Astrocyte of the cerebellum (primary cell): ENCODE results near the gene MSANTD1.

Source experiments
- DNase-seq: peaks from one replicate; pipeline ENCODE4 v3.0.0-alpha.2; 2011; ENCODE audit warnings: low read depth
- H3K4me3 ChIP-seq: 2 replicates; pipeline ENCODE4 v1.5.1; 2011; ENCODE audit warnings: mild to moderate bottlenecking, low read depth, low read length, moderate library complexity
- CTCF ChIP-seq: IDR thresholded peaks from 2 replicates; pipeline ENCODE4 v1.5.1; 2012; ENCODE audit warnings: low read length, low read depth, moderate library complexity, mild to moderate bottlenecking; ENCODE audit errors: missing control alignments
- in situ Hi-C: cut with HindIII; loops from 2 replicates; pipeline ENCODE4 v1.10.0; 2017; ENCODE audit warnings: low sequenced_read_pairs

The MSANTD1 gene

DNA sequence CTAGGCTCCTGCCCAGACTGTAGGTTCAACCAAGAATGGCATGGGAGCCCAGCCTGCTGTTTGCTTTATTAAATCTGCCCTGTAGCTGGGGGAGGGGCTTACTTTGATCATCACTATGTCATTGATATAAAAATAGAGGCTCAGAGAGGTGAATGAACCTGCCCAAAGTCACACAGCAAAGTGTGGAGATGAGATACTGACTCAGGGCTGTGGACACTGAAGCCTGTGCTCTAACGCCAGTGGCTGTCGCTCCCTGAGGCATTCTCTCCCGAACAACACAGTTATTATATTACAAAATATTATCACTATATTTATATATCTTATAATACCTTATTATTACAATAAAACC, 3.5 kb downstream of the MSANTD1 start:
- in situ Hi-C loops, result no loop called here
- no peak for TF ChIP-seq CTCF
- H3K4me3 ChIP-seq, result no peak overlapping the region
- DNase-seq, result no peak

GRCh38 chr4:3252831-3253641, 4.1 kb downstream of the MSANTD1 start:
- in situ Hi-C loops, result no loop called here
- no peak for TF ChIP-seq CTCF
- H3K4me3 ChIP-seq, result no peak overlapping the region
- no peak for DNase-seq

DNA sequence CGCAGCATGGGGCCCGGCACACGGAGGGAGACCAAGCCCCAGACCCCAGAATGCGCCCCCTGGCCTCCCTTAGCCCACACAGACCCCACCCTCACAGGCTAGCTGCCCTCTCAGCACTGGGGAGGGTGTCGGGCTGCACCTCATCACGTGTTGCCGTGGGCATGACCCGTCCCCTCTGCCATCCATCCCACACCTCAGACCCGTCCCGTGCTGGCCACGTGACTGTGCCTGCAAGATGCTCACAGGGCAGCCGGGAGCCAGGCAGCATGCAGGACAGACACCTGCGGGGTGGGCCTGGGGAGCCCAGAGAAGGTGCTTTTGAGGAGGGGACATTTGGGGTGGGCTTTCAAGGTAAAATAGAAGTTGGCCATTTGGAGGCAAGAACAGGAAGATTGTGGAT, 4.8 kb downstream of the MSANTD1 start:
- no peak for TF ChIP-seq CTCF
- H3K4me3 ChIP-seq, result no peak overlapping the region
- in situ Hi-C loops, result no loop called here
- no peak for DNase-seq

DNA sequence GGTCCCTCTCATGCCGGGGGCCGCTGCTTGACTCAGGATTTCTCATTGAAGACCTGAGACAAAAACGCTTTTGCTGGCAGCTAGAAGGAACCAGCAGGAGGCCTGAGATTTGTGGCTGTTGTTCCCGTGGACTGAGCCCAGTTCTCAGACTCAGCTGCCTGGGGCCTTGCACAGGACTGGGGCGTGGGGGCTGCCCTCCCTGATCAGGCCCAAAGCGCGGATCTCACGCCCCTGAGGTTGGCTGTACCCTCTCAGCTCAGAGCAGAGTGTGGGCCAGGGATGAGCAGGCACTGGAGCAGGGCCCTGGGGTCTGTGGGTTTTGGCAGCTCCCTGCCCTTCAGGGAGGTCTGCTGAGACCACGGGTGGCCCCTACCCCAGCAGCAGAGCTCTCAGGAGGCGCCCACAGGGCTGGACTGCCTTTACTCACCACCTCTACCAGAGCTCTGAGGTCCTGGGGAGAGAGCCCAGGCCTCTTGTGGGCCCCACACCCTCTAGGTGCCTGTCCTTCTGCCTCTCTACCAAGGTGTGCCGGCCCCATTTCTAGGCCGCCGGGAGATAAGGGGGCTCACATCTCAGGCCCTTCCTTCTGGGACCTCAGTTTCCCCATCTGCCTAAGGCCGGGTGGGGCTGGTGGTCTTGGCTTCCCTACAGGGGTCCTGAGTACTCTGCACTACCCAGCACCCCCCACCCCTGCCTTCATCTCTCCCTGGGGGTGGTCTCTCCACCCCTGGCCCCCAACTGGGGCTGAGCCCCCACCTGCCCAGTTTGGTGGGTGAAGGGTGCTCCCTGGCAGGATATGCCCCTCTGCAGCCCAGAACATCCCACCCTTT, 5.6 kb downstream of the MSANTD1 start:
- in situ Hi-C loops, result no loop called here
- no peak for DNase-seq
- no peak for TF ChIP-seq CTCF
- no peak overlapping the region for H3K4me3 ChIP-seq

DNA sequence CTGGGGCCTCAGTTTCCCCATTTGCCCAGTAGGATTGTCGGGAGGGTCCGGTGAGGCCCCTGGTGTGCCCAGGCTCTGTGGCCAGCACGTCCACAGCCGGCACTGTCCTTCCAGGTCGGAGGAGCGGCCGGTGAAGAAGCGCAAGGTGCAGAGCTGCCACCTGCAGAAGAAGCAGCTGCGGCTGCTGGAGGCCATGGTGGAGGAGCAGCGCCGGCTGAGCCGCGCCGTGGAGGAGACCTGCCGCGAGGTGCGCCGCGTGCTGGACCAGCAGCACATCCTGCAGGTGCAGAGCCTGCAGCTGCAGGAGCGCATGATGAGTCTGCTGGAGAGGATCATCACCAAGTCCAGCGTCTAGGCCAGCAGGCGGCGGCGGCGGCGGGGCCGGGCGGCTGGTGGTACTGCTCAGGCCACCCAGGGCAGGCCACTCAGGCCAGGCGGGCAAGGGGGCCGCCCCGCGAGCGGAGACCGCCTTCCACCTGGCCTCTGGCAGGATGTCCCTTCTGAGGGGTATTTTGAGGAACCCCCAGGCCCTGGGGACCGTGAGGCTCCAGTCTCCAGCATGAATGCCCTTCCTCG, 6.7 kb downstream of the MSANTD1 start:
- DNase-seq, result no peak
- TF ChIP-seq CTCF, result no peak
- no peak overlapping the region for H3K4me3 ChIP-seq
- in situ Hi-C loops, result no loop called here

DNA sequence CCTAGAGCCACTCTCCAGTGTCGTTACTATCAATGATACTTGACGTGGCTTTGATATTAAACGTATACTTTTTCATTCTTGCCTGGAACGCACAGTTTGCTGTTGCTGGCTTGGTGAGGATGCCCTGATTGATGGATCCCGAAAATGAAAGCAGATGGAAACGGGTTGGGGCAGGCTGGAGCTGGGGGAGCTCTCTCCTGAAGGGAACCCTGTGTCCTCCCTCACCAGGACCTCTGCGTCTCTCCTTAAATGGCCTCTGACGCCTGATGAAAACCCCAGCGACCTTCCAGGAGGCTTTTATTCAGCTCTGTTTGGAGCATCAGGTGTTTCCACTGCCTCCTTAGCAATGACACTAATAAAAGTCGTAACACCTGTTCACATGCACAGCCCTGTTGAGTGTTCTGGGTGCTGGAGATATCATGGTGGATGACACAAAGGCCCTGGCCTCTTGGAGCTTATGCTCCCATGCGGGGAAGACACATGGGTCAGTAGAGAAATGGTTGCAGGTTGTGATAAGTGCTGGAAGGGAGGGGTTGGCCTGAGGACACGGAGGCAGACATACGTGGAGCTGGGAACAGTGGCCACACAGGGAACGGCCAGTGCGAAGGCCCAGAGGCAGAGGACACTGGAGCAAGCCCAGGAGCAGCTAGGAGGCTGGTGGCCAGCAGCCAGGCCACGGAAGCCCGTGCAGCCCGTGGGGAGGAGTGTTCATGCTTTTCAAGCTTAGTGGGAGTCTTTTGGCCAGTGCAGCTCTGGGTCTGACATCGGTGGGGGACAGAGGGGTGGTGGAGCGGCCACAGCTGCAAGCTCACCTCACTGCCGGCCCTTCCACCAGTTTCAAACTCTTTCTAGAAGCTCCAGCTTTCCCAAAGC, 7.5 kb downstream of the MSANTD1 start:
- H3K4me3 ChIP-seq, result no peak overlapping the region
- no peak for DNase-seq
- in situ Hi-C loops, result no loop called here

More for the DNA sequence above, 7.5 kb downstream of the MSANTD1 start:
- TF ChIP-seq CTCF, result no peak
